HG02642 (cell line): Measurements from ENCODE around the gene HDDC2.
"Not testable (repeated sequence)": the region's sequence is repeated elsewhere in the genome, so short reads cannot be mapped to it uniquely, and the experiment has no call there.

Source experiments
- ATAC-seq: cut with Tn5 transposase; IDR thresholded peaks from one replicate; pipeline ENCODE4 v1.9.1; 2021; ENCODE audit warnings: mild to moderate bottlenecking; ENCODE audit not compliant: unreplicated experiment, poor library complexity

The HDDC2 gene

DNA sequence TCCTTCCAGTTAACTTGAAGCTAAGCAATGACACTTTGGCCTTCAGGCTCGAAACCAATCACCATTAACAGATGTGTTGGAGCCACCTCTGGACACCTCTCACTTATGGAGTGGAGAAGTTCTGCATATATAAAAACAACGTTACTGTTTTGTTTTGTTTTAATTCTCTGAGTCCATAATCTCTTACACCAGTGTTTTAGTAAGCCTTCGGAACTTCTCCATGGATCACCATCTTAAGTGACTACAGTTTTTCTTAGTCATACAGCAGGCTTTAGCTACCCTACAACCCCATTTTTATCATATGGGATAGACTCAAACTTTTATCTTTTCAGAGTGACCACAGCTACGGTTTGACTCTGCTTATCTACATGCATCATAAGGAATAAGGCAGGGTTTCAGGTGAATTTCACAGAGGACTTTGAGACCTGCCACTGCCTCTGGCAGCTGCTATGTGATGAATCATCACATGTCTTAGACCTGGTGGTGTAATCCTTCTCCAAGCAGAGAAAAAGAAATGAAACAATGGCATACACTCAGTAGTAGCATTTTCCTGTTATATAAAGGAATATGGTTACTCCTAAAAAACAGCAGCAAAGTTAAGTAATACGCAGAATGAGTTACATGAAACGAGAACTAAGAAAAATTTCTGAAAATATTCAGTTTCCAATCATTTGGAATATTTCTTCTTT lies 5.5 kb upstream of the HDDC2 start:
- ATAC-seq: no peak

DNA sequence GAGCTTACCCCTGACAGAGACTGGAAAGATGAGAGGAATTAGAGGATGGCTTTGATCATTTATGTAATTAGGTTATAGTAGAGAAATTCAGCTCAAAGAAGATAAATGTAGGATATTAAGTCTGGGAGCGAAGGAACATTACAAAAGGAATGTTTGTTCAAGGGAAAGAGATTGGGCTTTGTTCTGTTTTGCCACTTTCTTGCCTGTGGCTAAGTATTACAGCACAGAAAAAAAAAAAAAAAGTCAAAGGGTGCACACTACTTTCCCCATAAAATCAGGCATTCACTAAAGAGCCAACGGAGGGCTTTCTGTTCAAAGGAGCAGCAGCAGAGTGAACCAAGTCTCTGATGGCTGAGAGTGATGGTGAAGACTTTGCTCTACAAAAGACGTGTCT lies 5.0 kb upstream of the HDDC2 start:
- ATAC-seq: no peak

DNA sequence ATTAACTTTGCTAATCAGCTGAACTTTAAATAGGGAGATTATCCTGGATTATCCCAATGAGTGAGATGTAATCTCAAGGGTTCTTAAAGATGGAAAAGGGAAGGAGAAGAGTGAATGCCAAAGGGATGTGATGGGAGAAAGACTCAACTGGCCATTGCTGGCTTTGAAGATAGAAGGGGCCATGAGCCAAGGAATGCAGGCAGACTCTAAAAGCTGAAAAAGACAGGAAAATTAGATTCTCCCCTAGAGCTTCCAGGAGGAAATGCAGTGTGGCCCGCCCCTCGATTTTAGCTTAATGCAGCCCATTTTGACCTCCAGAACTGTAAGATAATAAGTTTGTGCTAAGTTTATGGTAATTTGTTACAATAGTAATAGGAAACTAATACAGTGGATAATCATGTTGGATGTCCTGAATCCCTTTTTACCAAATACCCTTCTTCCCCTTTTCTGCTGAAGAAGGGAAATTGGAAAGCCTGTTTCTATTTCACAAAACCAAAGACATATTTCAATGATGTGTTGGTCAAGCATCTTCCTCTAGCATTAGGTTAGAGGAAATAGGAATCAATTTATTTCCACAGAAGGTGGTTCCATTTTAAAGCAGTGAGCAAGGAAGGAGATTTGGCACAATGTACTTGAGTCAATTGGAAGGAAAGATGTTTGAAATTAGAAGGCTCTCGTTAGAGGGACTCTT lies 3.3 kb upstream of the HDDC2 start:
- no peak for ATAC-seq

DNA sequence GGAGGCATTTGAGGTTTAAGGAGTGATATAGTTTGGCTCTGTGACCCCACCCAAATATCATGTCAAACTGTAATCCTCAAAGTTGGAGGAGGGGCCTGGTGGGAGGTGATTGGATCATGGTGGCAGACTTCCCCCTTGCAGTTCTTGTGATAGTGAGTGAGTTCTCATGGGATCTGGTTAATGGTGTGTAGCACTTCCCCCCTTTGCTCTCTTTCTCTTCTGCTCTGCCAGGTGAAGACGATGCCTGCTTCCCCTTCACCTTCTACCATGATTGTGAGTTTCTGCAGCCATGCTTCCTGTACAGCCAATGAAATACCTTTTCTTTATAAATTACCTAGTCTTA lies 1.7 kb upstream of the HDDC2 start:
- no peak for ATAC-seq

DNA sequence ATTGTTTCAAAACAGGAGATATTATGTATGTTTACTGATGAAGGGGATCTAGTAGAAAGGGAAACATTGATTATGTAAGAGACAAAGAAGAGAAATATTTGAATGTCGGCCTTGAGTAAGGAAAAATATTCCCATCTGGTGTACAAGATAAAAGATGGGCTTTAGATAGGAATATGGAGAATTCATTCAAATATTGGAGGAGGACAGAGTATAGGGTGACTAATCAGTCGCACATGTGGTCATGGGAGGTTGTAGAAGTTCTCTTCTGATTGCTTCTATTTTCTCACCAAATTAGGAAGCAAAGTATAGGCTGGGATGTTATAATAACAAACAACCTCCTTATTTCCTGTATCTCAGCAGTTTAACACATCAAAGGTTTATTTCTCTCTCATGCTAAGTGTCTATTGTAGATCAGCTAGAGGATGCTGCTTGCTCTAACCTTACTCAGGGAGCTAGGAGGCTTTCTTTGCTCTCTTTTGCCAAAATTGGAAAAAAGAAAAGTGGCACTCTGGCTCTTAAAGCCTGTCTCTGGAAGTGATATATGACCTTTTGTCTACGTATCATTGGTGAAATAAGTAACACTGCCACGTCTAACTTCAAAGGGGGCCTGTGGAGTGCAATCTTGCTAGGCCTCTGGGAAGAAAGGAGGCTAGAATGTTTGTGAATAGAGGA lies 1.2 kb upstream of the HDDC2 start:
- no peak for ATAC-seq

DNA sequence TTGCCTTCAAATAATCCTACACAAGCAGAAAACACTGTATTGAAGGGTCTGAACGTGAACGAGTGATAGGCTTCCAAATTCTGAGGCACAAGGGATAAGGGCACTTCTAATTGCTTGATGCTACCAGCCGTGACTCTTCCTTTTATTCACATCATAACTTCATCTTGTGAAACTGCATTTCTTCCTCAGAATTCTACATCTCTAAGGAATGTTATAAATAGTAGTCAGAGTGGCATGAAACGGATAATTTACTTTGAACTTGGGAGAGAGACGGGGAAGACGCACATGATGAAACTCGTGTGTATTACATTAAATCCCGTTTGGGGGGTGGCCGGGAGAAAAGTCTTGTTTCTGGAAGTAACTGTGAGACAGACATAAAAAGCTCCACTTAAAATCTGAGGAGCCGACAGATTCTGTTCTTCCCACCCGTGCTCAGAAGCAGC lies 754 bp downstream of the HDDC2 start:
- no peak for ATAC-seq

DNA sequence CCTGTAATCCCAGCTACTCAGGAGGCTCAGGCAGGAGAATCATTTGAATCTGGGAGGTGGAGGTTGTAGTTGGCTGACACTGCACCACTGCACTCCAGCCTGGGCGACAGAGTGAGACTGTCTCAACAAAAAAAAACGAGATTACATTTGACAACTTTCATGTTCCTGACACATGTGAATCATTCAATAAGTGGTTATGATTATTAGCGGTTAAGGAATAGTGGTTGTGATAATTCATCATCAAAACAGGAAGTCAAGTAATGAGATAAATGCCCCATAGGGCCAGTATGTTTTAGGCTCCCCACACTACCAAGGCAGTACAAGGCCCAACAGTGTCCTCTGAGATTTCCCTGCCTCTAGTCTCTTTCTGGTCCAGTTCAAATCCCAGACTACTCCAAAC lies 2.5 kb downstream of the HDDC2 start:
- no peak for ATAC-seq

DNA sequence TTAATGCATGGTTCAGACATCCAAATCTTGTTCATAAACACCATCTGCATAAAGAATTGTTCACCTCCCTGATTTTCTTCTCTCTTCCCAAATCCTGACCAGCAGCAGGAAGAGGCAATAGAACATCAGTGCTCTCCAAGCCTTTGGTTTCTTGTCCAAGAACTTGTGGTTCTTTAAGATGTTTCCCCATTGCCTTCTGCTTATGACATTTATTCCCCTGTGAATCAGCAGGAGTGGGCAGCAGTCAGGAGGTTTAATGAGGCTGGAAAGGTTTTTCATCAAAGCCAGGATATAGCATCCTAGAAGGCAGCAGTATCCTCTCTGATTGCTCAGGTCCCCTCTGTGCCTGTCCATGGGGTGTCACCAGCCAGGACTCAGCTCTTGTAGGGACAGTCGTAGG lies 5.3 kb downstream of the HDDC2 start:
- ATAC-seq: no peak

DNA sequence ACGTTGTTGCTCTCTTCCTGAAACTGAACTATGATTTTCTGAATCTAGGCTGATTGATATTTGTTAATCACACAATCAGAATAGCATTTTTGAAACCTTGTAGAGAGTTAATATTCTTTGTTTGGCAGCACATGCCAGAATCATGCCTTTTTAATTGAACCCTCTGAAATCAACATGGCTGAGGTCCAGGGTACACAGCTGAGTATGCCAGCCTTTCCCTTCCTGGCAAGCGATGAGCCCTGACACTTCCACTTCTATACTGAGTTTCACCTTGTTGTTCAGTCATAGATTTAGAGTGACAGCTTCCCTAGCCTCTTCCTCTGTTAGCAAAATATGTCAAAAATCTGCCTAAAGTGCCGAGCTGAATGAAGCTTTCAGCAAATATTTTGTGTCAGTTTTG lies 6.8 kb downstream of the HDDC2 start:
- no peak for ATAC-seq

DNA sequence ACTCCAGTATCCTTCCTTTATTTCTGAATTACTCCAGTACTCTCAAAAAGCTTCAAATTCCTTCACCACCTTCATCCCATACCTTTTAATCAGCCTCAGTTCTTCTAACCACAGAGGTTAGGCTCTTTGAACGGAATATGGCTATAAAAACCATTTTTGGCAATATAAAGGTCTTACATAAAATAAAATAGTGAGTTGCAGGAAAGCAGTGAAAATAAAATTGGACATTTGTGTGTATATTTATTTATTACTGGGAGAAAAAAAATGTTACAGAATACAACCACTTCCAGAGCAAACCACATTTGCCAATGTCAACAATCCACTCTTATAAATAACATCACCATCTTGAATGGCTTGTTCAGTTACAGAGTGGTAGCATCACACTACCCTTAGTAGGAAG lies 7.7 kb downstream of the HDDC2 start:
- no peak for ATAC-seq

DNA sequence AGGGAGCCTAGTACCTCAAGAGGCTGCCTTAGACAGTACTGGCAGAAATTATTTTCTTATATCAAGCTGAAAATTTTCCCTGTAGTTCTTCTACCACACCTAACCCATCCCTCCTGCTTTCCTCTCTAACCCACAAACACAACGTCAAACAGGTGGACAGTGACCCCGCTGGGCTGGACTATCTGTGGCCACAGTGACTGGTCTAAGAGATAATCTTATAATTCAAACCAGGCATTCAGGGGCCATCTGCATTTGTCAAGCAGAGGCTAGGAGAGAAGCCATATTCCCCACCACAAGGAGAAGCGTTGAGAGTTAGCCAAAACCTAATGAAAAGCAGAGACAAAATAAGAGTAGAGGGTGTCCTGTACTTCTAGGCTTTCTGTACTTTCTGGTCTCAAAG lies 8.2 kb downstream of the HDDC2 start:
- ATAC-seq: no peak

DNA sequence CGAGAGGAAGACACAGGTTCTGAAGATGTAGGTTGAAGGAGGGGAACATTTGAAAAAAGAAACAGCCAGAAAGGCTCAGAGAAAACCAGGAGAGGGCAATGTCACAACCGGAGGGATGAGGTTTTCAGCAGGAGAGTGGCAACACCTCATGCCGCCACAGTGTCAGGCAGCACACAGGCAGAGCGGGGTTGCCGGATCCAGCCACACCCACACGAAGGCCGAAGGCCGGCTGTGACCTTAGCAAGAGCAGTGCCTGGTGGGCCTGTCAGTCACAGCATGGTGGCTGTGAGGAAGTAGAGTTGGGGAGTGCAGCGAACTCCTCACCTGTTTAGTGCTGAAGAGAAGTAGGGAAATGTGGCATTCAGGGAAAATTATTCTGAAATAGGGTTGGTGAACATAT lies 14.0 kb downstream of the HDDC2 start:
- ATAC-seq: no peak

DNA sequence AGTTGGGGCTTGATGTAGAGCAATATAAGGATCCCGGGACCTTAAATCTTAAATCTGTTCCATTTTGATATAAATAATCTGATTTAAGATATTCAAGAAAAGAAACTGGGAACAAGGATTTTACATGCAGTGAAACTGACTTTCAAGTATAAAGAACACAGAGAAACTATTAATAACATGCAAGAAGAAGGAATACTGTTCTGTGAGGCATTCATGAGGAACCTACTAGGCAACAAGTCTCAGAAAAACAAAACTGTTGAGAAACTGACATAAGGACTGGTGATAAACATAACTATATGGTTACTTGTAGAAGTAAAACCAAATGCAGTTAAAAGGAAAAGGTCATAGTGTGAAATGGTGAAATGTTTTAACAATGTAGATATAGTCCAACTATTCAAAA lies 15.8 kb downstream of the HDDC2 start:
- no peak for ATAC-seq

DNA sequence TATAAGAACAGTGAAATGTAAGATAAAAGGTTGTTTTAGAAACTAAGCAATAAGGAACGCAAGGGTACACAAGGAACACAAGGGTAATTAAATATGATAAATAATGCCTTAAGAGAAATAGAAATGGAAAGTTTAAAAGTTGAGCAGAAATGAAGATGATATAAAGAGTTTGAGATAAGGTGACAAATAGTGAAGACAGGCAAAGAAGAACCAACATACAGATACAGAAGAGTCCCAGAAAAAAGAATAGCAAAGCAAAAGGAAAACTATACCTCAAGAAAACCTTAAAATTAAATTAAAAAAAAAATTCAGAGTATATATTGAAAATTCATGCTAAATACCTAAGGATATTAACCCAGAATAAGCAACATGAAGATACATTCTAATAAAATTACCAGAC lies 16.4 kb downstream of the HDDC2 start:
- ATAC-seq: no peak

DNA sequence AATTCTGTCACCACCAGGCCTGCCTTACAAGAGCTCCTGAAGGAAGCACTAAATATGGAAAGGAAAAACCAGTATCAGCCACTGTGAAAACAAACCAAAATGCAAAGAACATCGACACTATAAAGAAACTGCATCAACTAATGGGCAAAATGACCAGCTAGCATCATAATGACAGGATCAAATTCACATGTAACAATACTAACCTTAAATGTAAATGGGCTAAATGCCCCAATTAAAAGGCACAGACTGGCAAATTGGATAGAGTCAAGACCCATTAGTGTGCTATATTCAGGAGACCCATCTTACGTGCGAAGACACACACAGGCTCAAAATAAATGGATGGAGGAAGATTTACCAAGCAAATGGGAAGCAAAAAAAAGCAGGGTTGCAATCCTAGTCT lies 19.3 kb downstream of the HDDC2 start:
- ATAC-seq: not testable (repeated sequence)

DNA sequence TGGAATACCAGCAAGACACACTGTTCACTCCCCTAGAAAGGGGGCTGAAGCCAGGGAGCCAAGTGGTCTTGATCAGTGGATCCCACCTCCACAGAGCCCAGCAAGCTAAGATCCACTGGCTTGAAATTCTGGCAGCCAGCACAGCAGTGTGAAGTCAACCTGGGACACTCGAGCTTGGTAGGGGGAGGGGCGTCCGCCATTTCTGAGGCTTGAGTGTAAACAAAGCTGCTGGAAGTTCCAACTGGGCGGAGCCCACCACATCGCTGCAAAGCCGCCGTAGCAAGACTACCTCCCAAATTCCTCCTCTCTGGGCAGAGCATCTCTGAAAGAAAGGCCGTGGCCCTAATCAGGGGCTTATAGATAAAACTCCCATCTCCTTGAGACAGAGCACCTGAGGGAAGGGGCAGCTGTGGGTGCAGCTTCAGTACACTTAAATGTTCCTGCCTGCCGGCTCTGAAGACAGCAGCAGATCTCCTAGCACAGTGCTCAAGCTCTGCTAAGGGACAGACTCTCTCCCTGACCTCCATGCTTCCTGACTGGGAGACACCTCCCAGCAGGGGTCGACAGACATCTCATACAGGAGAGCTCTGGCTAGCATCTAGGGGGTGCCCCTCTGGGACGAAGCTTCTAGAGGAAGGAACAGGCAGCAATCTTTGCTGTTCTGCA lies 21.3 kb downstream of the HDDC2 start:
- not testable (repeated sequence) for ATAC-seq

DNA sequence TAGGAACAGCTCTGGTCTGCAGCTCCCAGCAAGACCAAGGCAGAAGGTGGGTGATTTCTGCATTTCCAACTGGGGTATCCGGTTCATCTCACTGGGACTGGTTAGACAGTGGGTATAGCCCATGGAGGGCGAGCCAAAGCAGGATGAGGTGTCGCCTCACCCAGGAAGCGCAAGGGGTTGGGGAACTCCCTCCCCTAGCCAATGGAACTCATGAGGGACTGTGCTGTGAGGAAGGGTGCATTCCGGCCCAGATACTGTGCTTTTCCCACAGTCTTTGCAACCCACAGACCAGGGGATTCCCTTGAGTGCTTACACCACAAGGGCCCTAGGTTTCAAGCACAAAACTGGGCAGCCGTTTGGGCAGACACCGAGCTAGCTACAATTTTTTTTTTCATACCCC lies 21.8 kb downstream of the HDDC2 start:
- ATAC-seq: peak; percentile 53

DNA sequence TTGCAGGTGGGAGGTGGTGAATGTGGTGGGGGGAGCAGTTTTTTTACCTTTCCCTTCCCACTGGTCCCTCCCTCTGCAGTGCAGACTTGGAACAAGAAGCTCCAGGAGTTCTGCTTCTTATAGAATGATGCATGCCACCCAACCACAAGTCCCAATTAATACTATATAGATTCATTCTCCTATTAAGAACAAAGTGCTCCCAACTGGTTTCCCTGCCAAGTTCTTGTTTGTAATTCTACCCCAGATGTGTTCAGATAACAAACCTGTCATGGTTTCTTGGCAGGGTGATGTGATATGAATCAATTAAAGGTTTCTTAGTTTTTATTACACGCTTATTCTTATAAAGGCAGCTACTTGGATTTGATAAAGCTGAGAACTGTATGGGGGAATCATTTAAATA lies 23.9 kb downstream of the HDDC2 start:
- ATAC-seq: no peak

DNA sequence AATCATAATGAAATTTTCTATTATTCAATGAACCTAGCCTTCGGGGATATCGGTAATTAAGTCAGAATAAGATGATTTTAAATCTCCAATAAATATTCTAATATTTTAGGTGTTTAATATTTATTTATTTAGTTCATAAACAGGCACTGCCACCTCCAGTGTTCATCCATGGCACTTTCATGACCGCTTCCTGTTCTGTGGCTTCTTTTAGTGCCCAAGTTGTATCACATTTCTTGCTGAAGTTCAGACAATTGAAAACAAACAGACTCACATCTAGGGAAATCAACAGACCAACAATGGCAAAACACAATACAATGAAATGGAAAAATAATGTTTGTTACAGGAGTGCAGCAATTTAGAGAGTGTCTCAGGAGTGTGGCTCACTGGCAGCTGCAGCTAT lies 26.0 kb downstream of the HDDC2 start:
- no peak for ATAC-seq

DNA sequence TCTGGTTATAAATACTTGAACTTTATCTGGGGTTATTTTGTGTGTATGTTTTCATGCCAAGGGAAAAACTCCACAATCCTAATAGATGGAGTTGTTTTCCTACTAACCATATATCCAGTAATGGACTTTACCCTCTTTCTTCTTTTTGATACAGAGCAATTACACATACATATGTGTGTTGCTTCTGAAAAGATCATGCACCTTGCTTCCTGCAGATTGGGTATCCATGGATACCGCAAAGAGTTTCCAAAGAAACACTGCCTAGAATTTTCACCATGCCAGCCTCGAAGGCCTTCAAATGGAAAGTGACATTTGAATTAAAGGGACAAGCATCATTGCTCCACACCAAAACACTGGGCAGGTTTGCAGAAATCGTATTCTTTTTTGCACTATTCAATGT lies 26.8 kb downstream of the HDDC2 start:
- ATAC-seq: no peak

DNA sequence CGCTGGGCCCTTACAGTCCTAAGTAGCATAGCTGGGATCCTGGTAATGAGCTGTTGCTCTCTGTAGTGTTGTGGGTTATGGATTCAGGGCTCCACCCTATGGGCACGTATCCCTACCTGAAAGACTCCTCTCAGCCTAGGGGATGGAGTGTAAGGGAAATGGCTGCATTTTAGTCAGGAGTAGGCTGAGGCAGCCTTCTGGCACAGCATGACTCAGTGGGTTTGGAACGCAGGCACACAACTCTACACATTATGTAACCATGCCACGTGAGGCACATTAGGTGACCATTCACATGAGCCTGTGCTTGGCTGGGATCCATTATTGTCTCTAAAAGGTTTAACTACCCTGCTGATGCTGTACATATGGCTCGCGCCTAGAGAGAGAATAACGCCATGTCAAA lies 27.8 kb downstream of the HDDC2 start:
- no peak for ATAC-seq
